Activated CD8-positive, alpha-beta memory T cell treated with anti-CD3 and anti-CD28 coated beads for 36 hours (primary cell): ENCODE data around the gene NTM. TPM values are rescaled to one million over a fixed set of nuclear protein-coding genes. Genes with fewer than 3 reads are reported as not detected.

Experiments
- CTCF ChIA-PET: fragments of 350-600 bp; sonication (Branson Sonifier 250); formaldehyde crosslinking; loops from one replicate; lab custom pipeline; 2021; ENCODE audit warnings: antibody characterized with exemption; lab: Charles Lee
- POLR2A ChIA-PET: fragments of 350-600 bp; sonication (Branson Sonifier 250); formaldehyde crosslinking; loops from one replicate; lab custom pipeline; 2021; ENCODE audit warnings: antibody characterized with exemption; lab: Charles Lee
- total RNA-seq, 2 experiments: library from RNA; stranded (reverse); gene quantifications; one replicate each; pipeline ENCODE4 v1.2.3, GENCODE V29; 2021

Gene NTM
- total RNA-seq, 2 experiments from 2014 or later = not detected

DNA sequence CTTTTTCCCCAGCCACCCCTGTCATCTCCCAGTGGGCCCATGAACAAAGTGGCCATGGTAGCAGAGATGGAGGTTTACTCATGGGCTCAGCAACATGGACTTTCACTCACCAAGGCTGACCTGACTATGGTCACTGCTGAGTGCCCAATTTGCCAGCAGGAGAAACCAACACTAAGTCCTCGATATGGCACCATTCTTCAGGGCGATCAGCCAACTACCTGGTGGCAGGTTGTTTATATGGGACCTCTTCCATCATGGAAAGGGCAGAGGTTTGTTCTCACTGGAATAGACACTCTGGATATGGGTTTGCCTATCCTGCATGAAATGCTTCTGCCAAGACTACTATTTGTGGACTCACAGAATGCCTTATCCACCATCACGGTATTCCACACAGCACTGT, 1009.1 kb downstream of the NTM start:
- POLR2A ChIA-PET = no interaction called here
- CTCF ChIA-PET = no interaction called here
